Panc1 (cell line): ENCODE results near the gene AGRN. TPM values are rescaled to one million over a fixed set of nuclear protein-coding genes. Genes with fewer than 3 reads are reported as not detected.

Source experiments
- ATAC-seq: fragments of 200-7000 bp; cut with Tn5 transposase; 2 replicates; pipeline ENCODE4 v1.9.1; 2020; ENCODE audit warnings: mild to moderate bottlenecking, moderate library complexity
- BruUV-seq: library from RNA; stranded (reverse); fragments of 400-500 nt; replicated peaks from 2 replicates; lab custom pipeline; 2021; lab: Mats Ljungman, UMichigan
- CTCF ChIA-PET: fragments of 300-600 bp; sonication (Branson Sonifier 250); formaldehyde crosslinking; loops from one replicate; lab custom pipeline; 2022; ENCODE audit warnings: antibody characterized with exemption; lab: Charles Lee
- POLR2A ChIA-PET: fragments of 300-600 bp; sonication (Branson Sonifier 250); formaldehyde crosslinking; loops from one replicate; lab custom pipeline; 2022; ENCODE audit warnings: antibody characterized with exemption; lab: Charles Lee
- DNase-seq: peaks from one replicate; pipeline ENCODE4 v3.0.0-alpha.2; 2010; ENCODE audit warnings: low read depth, low spot score
- H3K27ac ChIP-seq: 2 replicates; pipeline ENCODE4 v1.5.1; 2011; ENCODE audit warnings: mild to moderate bottlenecking, low read length, inconsistent platforms
- H3K27me3 ChIP-seq: fragments of 200-500 bp; sonication (Bioruptor generic); 2 replicates; pipeline ENCODE4 v1.6.0; 2014; ENCODE audit warnings: low read length, inconsistent platforms; ENCODE audit not compliant: control insufficient read depth, insufficient read depth
- H3K36me3 ChIP-seq: fragments of 200-500 bp; sonication (Bioruptor generic); 2 replicates; pipeline ENCODE4 v1.5.1; 2014; ENCODE audit warnings: inconsistent platforms, mild to moderate bottlenecking, low read length, moderate library complexity; ENCODE audit not compliant: control insufficient read depth, insufficient read depth
- H3K4me1 ChIP-seq: 2 replicates; pipeline ENCODE4 v1.5.1; 2011; ENCODE audit warnings: inconsistent platforms, mild to moderate bottlenecking, low read length, moderate library complexity; ENCODE audit not compliant: control insufficient read depth, insufficient read depth
- H3K4me3 ChIP-seq, 2 experiments: 2 replicates each; pipeline ENCODE4 v1.5.1; 2011 to 2012; ENCODE audit warnings: low read depth in 2 of 2, low read length in 2 of 2, mild to moderate bottlenecking in 2 of 2, inconsistent platforms in 1 of 2, moderate library complexity in 1 of 2
- H3K9me3 ChIP-seq: fragments of 200-500 bp; sonication (Bioruptor generic); 2 replicates; pipeline ENCODE4 v1.5.1; 2014; ENCODE audit warnings: low read depth, mild to moderate bottlenecking, inconsistent platforms, low read length, moderate library complexity; ENCODE audit not compliant: control insufficient read depth, insufficient read depth
- POLR2AphosphoS5 ChIP-seq: IDR thresholded peaks from 2 replicates; pipeline ENCODE4 v1.6.1; 2012; ENCODE audit warnings: mild to moderate bottlenecking, low read depth, low read length, moderate library complexity
- SIN3A ChIP-seq: IDR thresholded peaks from 2 replicates; pipeline ENCODE4 v1.6.1; 2012; ENCODE audit warnings: low read depth, mild to moderate bottlenecking, low read length, moderate library complexity, borderline replicate concordance; ENCODE audit not compliant: insufficient read depth
- TCF7L2 ChIP-seq: IDR thresholded peaks from 2 replicates; pipeline ENCODE4 v1.6.1; 2011; ENCODE audit warnings: mild to moderate bottlenecking, low read depth, low read length, inconsistent platforms
- in situ Hi-C: cut with HindIII; loops from 2 replicates; pipeline ENCODE4 v1.10.0; 2016; ENCODE audit warnings: low sequenced_read_pairs, low pct_unique_long_range_greater_than_20kb
- intact Hi-C: fragments of 100-400 bp; cut with micrococcal nuclease; formaldehyde crosslinking; loops from one replicate; pipeline ENCODE4 v1.10.0; 2022; ENCODE audit not compliant: unreplicated experiment
- total RNA-seq: library from RNA; stranded (reverse); gene quantifications from one replicate; pipeline ENCODE4 v1.2.1, GENCODE V29; 2021; ENCODE audit not compliant: unreplicated experiment
- TF ChIP-seq, protein P1 (sequence below), 2 experiments: IDR thresholded peaks; 2 replicates each; pipeline ENCODE4 v1.6.1; 2011 to 2012; ENCODE audit warnings: low read depth in 2 of 2, control low read depth in 1 of 2, low read length in 1 of 2, mild to moderate bottlenecking in 1 of 2, moderate library complexity in 1 of 2; ENCODE audit not compliant: insufficient read depth in 1 of 2
- TF ChIP-seq, protein P2 (sequence below): fragments of 450-650 bp; IDR thresholded peaks from 2 replicates; pipeline ENCODE4 v1.5.1; 2017; ENCODE audit warnings: mild to moderate bottlenecking

AGRN gene
- total RNA-seq, 1 experiment from 2014 or later = 153 TPM

DNA sequence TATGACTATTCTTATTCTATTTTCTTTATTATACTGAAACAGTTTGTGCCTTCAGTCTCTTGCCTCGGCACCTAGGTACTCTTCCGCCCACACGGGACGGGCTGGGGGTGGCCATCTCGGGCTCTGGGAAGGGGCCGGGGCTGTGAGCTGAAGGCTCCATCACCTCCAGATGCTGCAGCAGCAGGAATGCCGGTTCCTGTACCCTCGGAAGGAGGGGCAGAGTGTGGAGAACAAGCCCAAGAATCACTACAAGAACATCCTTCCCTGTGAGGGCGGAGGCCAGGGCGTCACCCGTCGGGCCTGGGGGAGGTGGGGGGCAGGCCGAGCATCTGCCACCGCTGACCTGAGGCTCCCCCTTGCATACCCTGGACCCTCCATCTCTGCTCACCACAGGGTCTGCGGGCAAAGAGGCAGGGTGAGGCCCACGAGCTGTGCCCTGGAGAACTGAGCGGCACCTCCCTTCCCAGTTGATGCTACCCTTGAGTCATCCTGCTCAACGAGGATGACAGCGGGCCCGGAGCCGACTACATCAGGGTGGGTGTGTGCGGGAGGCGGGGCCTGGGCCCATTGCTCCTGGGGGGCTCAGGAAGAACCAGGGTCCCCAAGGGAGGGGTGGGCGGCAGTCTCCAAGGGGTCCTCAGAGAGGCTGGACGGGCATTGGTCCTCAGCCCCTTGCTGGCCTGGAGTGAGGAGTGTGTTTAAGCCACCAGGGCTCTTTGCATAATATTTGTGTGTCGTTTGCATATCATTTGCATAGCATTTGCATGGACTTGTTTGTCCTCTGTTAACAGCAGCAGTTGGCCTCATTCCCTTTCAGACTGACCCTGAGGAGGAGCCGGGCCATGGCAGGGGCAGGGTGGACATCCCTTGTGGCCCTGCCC lies 46.7 kb downstream of the AGRN start:
- no peak overlapping the region for H3K27ac ChIP-seq
- H3K27me3 ChIP-seq = no peaks in the 10 kb centered on the region
- DNase-seq (no peak), ATAC-seq (no peak)
- TF ChIP-seq, protein P1, sequence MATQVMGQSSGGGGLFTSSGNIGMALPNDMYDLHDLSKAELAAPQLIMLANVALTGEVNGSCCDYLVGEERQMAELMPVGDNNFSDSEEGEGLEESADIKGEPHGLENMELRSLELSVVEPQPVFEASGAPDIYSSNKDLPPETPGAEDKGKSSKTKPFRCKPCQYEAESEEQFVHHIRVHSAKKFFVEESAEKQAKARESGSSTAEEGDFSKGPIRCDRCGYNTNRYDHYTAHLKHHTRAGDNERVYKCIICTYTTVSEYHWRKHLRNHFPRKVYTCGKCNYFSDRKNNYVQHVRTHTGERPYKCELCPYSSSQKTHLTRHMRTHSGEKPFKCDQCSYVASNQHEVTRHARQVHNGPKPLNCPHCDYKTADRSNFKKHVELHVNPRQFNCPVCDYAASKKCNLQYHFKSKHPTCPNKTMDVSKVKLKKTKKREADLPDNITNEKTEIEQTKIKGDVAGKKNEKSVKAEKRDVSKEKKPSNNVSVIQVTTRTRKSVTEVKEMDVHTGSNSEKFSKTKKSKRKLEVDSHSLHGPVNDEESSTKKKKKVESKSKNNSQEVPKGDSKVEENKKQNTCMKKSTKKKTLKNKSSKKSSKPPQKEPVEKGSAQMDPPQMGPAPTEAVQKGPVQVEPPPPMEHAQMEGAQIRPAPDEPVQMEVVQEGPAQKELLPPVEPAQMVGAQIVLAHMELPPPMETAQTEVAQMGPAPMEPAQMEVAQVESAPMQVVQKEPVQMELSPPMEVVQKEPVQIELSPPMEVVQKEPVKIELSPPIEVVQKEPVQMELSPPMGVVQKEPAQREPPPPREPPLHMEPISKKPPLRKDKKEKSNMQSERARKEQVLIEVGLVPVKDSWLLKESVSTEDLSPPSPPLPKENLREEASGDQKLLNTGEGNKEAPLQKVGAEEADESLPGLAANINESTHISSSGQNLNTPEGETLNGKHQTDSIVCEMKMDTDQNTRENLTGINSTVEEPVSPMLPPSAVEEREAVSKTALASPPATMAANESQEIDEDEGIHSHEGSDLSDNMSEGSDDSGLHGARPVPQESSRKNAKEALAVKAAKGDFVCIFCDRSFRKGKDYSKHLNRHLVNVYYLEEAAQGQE (IDR thresholded peaks at IDR 0.05; ENCODE audit: insufficient read depth in 1 of 2, low read depth in 2 of 2, low read length in 1 of 2) = no peak
- no peak for TF ChIP-seq SIN3A
- TF ChIP-seq POLR2AphosphoS5 = no peak
- TF ChIP-seq, protein P2, sequence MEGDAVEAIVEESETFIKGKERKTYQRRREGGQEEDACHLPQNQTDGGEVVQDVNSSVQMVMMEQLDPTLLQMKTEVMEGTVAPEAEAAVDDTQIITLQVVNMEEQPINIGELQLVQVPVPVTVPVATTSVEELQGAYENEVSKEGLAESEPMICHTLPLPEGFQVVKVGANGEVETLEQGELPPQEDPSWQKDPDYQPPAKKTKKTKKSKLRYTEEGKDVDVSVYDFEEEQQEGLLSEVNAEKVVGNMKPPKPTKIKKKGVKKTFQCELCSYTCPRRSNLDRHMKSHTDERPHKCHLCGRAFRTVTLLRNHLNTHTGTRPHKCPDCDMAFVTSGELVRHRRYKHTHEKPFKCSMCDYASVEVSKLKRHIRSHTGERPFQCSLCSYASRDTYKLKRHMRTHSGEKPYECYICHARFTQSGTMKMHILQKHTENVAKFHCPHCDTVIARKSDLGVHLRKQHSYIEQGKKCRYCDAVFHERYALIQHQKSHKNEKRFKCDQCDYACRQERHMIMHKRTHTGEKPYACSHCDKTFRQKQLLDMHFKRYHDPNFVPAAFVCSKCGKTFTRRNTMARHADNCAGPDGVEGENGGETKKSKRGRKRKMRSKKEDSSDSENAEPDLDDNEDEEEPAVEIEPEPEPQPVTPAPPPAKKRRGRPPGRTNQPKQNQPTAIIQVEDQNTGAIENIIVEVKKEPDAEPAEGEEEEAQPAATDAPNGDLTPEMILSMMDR = no peak
- TF ChIP-seq TCF7L2 = no peak
- intact Hi-C loops (loop anchor here (10.0 kb wide), 1 partner anchor 52 kb away; the partner anchor contains the start of gene ISG15), in situ Hi-C loops (no loop called here)
- no peaks in the 10 kb centered on the region for H3K9me3 ChIP-seq
- peaks cover 27% of the 10 kb centered on the region for H3K4me1 ChIP-seq
- ChIA-PET POLR2A (no interaction called here), CTCF (no interaction called here)
- no peak overlapping the region for H3K4me3 ChIP-seq
- BruUV-seq = no TSS peak
- H3K36me3 ChIP-seq = no peaks in the 10 kb centered on the region

DNA sequence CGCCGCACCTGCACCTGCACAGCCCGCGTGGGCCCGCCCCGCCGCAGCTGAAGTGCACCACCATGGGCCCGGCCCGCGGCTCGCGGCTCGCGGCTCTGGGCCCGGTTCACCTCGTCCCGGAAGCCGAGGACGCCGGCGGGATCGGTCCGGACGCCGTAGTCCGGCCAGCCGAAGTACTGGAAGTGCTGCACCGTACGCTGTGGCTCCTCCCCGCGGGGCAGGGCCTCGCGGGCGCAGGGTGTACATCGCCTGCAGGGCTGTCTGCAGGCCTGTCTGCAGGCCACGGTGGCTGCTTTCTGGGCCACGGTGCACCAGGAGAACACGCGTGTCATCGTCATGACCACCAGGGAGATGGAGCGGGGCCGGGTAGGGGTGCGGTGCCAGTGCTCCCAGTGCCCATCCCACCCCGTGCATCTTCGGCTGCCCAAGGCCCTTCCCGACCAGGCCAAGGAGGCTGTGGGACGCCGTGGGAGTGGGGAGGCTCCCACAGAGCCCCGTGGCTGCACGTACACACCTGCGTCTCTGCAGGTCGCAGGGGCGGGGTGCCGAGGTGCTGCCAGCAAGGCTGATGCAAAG lies 47.5 kb downstream of the AGRN start:
- Histone ChIP-seq H3K4me1 (peaks cover 27% of the 10 kb centered on the region), H3K9me3 (no peaks in the 10 kb centered on the region), H3K4me3 (no peak overlapping the region), H3K36me3 (no peaks in the 10 kb centered on the region), H3K27ac (no peak overlapping the region), H3K27me3 (no peaks in the 10 kb centered on the region)
- in situ Hi-C loops = no loop called here
- BruUV-seq = no TSS peak
- CTCF ChIA-PET = no interaction called here
- ATAC-seq (no peak), DNase-seq (no peak)
- TF ChIP-seq, protein P1 (IDR thresholded peaks at IDR 0.05; ENCODE audit: insufficient read depth in 1 of 2, low read depth in 2 of 2, low read length in 1 of 2) = no peak
- TF ChIP-seq TCF7L2 (no peak), SIN3A (no peak), POLR2AphosphoS5 (no peak)
- TF ChIP-seq, protein P2 = no peak
- intact Hi-C loops = loop anchor here (10.0 kb wide), 1 partner anchor 53 kb away; the partner anchor contains the start of gene ISG15
- POLR2A ChIA-PET = no interaction called here
